HL-60 (cell line): ENCODE data around the gene ULK2.

Experiments
- POLR2AphosphoS5 ChIP-seq: IDR thresholded peaks from 2 replicates; pipeline ENCODE4 v1.6.1; 2012; ENCODE audit warnings: low read depth
- TF ChIP-seq, protein P1 (sequence below): IDR thresholded peaks from one replicate; pipeline ENCODE4 v1.5.1; 2011; ENCODE audit warnings: low read length, control low read depth, inconsistent platforms; ENCODE audit not compliant: insufficient read depth

DNA sequence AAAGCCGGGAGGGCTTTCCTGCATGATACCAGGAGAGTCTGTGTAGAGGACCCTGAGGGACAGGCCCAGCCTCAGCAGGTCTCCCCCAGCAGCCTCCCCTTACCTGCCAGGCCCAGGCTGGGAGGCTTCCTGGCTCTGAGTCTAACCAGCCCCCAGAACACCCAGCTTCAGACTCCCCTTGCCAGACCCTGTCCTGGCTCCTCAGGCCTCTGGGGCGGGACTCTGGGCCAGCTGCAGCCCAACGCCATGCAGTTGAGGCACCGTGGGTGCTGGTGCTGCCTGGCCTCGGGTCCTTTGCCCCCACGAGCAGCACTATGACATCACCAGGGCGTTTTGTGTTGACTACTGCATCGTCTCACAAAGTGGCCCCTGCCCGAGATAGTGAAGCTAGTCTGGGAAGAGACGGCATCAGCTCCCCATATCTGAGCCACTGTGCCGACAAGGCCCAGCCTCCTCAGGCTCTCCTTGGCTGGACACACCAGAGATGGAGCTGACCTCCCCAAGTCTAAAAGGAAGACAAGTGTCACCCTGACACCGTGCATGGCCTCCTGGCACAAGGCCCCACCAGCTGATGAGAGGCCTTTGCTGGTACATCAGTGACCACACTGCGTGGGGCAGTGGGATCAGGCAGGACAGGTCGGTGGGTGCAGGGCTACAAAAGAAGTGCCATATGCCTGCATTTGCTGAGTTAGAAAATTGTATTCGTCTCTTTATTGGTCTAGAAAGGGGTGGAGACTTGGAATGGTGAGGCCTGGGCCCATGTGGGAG lies 130.2 kb downstream of the ULK2 start:
- TF ChIP-seq, protein P1, sequence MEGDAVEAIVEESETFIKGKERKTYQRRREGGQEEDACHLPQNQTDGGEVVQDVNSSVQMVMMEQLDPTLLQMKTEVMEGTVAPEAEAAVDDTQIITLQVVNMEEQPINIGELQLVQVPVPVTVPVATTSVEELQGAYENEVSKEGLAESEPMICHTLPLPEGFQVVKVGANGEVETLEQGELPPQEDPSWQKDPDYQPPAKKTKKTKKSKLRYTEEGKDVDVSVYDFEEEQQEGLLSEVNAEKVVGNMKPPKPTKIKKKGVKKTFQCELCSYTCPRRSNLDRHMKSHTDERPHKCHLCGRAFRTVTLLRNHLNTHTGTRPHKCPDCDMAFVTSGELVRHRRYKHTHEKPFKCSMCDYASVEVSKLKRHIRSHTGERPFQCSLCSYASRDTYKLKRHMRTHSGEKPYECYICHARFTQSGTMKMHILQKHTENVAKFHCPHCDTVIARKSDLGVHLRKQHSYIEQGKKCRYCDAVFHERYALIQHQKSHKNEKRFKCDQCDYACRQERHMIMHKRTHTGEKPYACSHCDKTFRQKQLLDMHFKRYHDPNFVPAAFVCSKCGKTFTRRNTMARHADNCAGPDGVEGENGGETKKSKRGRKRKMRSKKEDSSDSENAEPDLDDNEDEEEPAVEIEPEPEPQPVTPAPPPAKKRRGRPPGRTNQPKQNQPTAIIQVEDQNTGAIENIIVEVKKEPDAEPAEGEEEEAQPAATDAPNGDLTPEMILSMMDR, result no peak
- TF ChIP-seq POLR2AphosphoS5, result no peak
